SH-SY5Y (cell line): ENCODE measurements around the gene NRG2.

Source experiments
- GATA2 ChIP-seq: IDR thresholded peaks from 2 replicates; pipeline ENCODE4 v1.6.1; 2011; ENCODE audit warnings: mild to moderate bottlenecking, low read depth, low read length
- GATA3 ChIP-seq: IDR thresholded peaks from 2 replicates; pipeline ENCODE4 v1.6.1; 2011; ENCODE audit warnings: low read depth, mild to moderate bottlenecking, low read length, moderate library complexity

GRCh38 chr5:139969318-139969717 lies 73.8 kb downstream of the NRG2 start:
- TF ChIP-seq GATA2 = no peak
- TF ChIP-seq GATA3 = no peak
